GM18520 (cell line): Measurements from ENCODE around the gene BCKDK.
"Not testable (repeated sequence)": the region's sequence is repeated elsewhere in the genome, so short reads cannot be mapped to it uniquely, and the experiment has no call there.

Experiments
- ATAC-seq: cut with Tn5 transposase; IDR thresholded peaks from one replicate; pipeline ENCODE4 v1.9.1; 2021; ENCODE audit not compliant: unreplicated experiment

The BCKDK gene

GRCh38 chr16:31141071-31141469 lies 32.9 kb downstream of the BCKDK start:
- ATAC-seq: not testable (repeated sequence)

GRCh38 chr16:31141489-31142108 lies 33.4 kb downstream of the BCKDK start:
- ATAC-seq: no peak

DNA sequence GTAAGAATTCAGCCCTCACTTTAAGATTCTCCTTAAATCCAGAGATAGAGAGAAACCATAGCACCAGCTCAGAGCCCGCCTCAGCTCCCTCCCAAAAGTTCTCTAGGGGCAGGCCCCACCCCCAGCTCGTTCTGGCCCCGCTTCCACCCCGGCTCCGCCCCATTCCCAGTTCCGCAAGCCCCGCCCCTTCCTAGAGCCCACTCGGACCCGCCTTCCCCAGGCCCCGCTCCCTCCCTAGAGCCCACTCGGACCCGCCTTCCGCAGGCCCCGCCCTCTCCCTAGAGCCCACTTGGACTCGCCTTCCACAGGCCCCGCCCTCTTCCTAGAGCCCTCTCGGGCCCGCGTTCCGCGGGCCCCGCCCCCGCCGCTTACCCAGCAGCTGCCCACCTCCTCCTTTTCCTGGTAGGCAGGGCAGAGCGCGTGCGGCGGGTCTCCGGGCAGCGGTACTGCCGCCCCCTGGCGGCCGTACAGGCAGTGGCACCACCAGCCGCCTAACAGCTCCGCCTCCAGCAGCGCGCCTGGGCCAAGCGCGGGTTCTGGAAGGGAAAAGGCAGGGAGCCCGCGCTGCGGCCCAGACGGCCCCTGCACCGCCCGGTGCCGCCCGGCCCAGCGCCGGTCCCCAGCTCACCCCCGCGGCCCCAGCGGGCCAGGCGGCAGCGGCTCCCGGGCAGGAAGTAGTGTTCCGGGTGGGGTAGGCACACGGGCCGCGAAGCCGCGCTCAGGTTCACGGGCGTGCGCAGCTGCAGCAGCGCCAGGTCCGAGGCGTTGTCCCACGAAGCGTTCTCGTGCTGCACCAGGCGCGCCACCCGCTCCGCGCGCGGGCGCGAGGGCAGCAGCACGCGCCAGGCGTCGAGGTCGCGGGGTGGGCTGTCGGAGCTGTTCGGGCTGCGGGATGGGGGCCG lies 34.2 kb downstream of the BCKDK start:
- peak; percentile 80 for ATAC-seq

- ATAC-seq: no peak
These were observed 35.0 kb downstream of the BCKDK start for GRCh38 chr16:31143011-31143693.

- no peak for ATAC-seq
These were observed 35.5 kb downstream of the BCKDK start for GRCh38 chr16:31143694-31144148.

GRCh38 chr16:31144418-31144817 lies 36.2 kb downstream of the BCKDK start:
- ATAC-seq: not testable (repeated sequence)

- no peak for ATAC-seq
These were observed 37.3 kb downstream of the BCKDK start for GRCh38 chr16:31145398-31145990.

- ATAC-seq: no peak
These were observed 39.4 kb downstream of the BCKDK start for GRCh38 chr16:31147574-31147973.

GRCh38 chr16:31148281-31148728 lies 40.1 kb downstream of the BCKDK start:
- no peak for ATAC-seq

DNA sequence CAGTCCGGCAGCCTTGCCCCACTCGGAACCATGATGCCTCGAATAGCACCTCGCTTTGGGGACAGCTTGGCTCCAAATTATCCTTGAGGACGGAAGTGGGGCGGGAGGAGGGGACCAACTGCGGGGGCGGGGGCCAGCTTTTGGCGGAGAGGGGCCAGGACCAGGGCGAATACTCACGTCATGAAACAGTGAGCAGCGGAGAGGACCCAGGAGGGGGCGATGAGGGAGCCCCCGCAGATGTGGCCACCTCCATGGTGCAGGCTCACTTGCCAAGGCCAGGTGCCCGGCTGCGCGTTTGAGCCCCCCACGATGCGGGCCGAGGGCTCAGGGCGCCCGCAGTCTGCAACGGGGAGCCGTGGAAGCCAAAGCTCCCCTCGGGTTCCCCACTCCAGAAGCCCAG lies 40.7 kb downstream of the BCKDK start:
- no peak for ATAC-seq

DNA sequence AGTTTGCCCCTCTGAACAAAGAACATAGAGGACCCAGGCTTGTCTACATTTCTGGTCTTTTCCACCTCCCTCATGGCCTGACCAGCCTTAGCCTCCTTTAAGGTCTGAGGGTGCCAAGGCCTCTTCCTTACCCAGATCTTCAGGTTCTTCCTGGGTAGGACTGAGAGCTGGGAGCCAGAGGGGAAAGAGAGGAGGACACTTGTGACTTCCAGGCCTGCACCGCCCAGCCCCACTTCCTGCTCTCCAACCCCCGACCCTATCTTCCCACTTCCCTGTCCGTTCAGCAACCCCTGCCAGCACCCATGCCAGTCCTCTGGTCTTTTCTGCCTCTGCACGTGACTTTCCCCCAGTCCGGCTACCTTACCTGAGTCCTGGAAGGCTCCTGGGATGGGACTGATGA lies 41.1 kb downstream of the BCKDK start:
- no peak for ATAC-seq

- no peak for ATAC-seq
These were observed 42.0 kb downstream of the BCKDK start, which contains the start of gene PRSS36 for GRCh38 chr16:31149894-31150890. PRSS36 (minus strand) TSS chr16:31150066; CDS start chr16:31150035, 31 bp downstream.

DNA sequence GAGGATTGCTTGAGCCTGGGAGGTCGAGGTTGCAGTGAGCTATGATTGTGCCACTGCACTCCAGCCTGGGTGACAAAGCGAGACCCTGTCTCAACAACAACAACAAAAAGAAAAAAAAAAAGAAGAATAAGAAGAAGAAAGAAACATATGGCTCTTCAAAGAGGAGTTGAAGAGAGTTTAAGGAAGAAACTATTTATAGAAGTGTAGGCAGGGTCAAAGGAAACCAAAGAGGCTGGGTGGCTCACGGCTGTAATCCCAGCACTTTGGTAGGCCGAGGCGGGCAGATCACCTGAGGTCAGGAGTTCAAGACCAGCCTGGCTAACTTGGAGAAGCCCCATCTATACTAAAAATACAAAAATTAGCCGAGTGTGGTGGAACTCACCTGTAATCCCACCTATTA lies 42.8 kb downstream of the BCKDK start:
- ATAC-seq: not testable (repeated sequence)

DNA sequence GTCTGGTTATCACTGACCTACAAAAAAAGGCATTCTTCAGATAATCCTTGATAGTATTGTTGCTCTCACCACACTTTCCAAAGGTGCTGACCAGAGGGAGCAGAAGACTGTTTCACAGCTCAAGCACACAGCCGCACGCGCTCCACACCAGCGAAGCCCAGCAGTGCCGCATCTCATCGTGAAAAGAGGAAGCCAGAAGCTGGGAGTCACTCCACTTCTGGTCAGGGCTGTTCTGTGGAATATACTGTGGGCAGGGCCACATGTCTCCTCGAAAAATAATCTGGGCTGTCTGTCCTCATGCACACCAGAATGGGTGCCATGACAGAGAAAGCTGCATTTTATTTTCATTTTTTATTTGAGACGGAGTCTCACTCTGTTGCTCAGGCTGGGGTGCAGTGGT lies 49.0 kb downstream of the BCKDK start:
- no peak for ATAC-seq
